Measurements from ENCODE around the gene HIGD2A.

HIGD2A gene

GRCh38 chr5:176410486-176411180, 22.1 kb downstream of the HIGD2A start:
- Histone ChIP-seq H3K36me3 (ENCODE audit: control insufficient read depth in 1 of 2, insufficient read depth in 2 of 2, low read depth in 1 of 2, low read length in 2 of 2) (peaks cover 25 to 35% of the 10 kb centered on the region in 2 experiments), H2BK120ac (ENCODE audit: low read depth, low read length) (no peak overlapping the region), H3K14ac (ENCODE audit: low read length in 2 of 2) (no peak overlapping the region), H3K9me3 (ENCODE audit: control insufficient read depth, low read length) (no peaks in the 10 kb centered on the region), H3K4me1 (ENCODE audit: control insufficient read depth, insufficient read depth, low read depth, low read length) (peaks cover 25% of the 10 kb centered on the region), H4K8ac (ENCODE audit: low read length) (no peak overlapping the region), H3K4me2 (ENCODE audit: low read length, poor library complexity, severe bottlenecking) (no peak overlapping the region), H3K4me3 (ENCODE audit: insufficient read depth in 1 of 2, low read depth in 1 of 2, low read length in 2 of 2) (no peak overlapping the region), H2AFZ (ENCODE audit: low read depth, low read length) (no peak overlapping the region), H3K79me1 (replicated peaks; ENCODE audit: low read length, poor library complexity, severe bottlenecking) (peaks cover 38% of the 10 kb centered on the region), H3K27me3 (ENCODE audit: control insufficient read depth in 1 of 2, insufficient read depth in 1 of 2, low read length in 2 of 2) (no peaks in the 10 kb centered on the region), H2AK5ac (ENCODE audit: low read length, severe bottlenecking) (no peak overlapping the region), H2BK5ac (ENCODE audit: low read depth, low read length, poor library complexity, severe bottlenecking) (no peak overlapping the region), H3K18ac (ENCODE audit: low read depth in 1 of 2, low read length in 2 of 2) (no peak overlapping the region), H2BK15ac (ENCODE audit: low read depth, poor library complexity, severe bottlenecking) (no peak overlapping the region), H3K23ac (ENCODE audit: low read length in 2 of 2) (no peak overlapping the region), H3K4ac (ENCODE audit: low read depth in 1 of 2, low read length in 2 of 2) (no peak overlapping the region), H2BK12ac (ENCODE audit: low read length in 2 of 2) (no peak overlapping the region), H3K9ac (ENCODE audit: low read length) (no peak overlapping the region), H4K91ac (ENCODE audit: low read length) (no peak overlapping the region), H3K27ac (ENCODE audit: low read length, poor library complexity, severe bottlenecking) (no peak overlapping the region)
- no peak for DNase-seq
- 98% methylated on average over 5 of the region's 5 CpGs for WGBS

GRCh38 chr5:176412517-176413254, 24.1 kb downstream of the HIGD2A start:
- no peak overlapping the region for H3K18ac ChIP-seq (ENCODE audit: low read depth in 1 of 2, low read length in 2 of 2)
- 94% methylated on average over 10 of the region's 10 CpGs for WGBS
- no peak overlapping the region for H2AFZ ChIP-seq (ENCODE audit: low read depth, low read length)
- peaks cover 10 to 15% of the 10 kb centered on the region in 2 experiments for H3K36me3 ChIP-seq (ENCODE audit: control insufficient read depth in 1 of 2, insufficient read depth in 2 of 2, low read depth in 1 of 2, low read length in 2 of 2)
- no peak overlapping the region for H2AK5ac ChIP-seq (ENCODE audit: low read length, severe bottlenecking)
- H3K9me3 ChIP-seq (ENCODE audit: control insufficient read depth, low read length), result no peaks in the 10 kb centered on the region
- H2BK120ac ChIP-seq (ENCODE audit: low read depth, low read length), result no peak overlapping the region
- H4K8ac ChIP-seq (ENCODE audit: low read length), result no peak overlapping the region
- H3K14ac ChIP-seq (ENCODE audit: low read length in 2 of 2), result no peak overlapping the region
- H2BK15ac ChIP-seq (ENCODE audit: low read depth, poor library complexity, severe bottlenecking), result no peak overlapping the region
- H4K91ac ChIP-seq (ENCODE audit: low read length), result no peak overlapping the region
- peaks cover 32% of the 10 kb centered on the region for H3K4me1 ChIP-seq (ENCODE audit: control insufficient read depth, insufficient read depth, low read depth, low read length)
- no peak overlapping the region for H3K27ac ChIP-seq (ENCODE audit: low read length, poor library complexity, severe bottlenecking)
- H2BK5ac ChIP-seq (ENCODE audit: low read depth, low read length, poor library complexity, severe bottlenecking), result no peak overlapping the region
- no peak overlapping the region for H3K23ac ChIP-seq (ENCODE audit: low read length in 2 of 2)
- H2BK12ac ChIP-seq (ENCODE audit: low read length in 2 of 2), result no peak overlapping the region
- H3K9ac ChIP-seq (ENCODE audit: low read length), result peak overlapping the region; percentile 2
- peak overlapping the region in 1 of 2 experiments; percentile 40 for H3K4ac ChIP-seq (ENCODE audit: low read depth in 1 of 2, low read length in 2 of 2)
- peak overlapping the region in 1 of 2 experiments; percentile 5 for H3K4me3 ChIP-seq (ENCODE audit: insufficient read depth in 1 of 2, low read depth in 1 of 2, low read length in 2 of 2)
- DNase-seq, result no peak
- no peaks in the 10 kb centered on the region for H3K27me3 ChIP-seq (ENCODE audit: control insufficient read depth in 1 of 2, insufficient read depth in 1 of 2, low read length in 2 of 2)
- no peak overlapping the region for H3K4me2 ChIP-seq (ENCODE audit: low read length, poor library complexity, severe bottlenecking)
- H3K79me1 ChIP-seq (replicated peaks; ENCODE audit: low read length, poor library complexity, severe bottlenecking), result peaks cover 35% of the 10 kb centered on the region

GRCh38 chr5:176413255-176413565, 24.7 kb downstream of the HIGD2A start:
- no peak overlapping the region for H2BK120ac ChIP-seq (ENCODE audit: low read depth, low read length)
- WGBS, result 72% methylated on average over 2 of the region's 2 CpGs

GRCh38 chr5:176413709-176414191, 25.2 kb downstream of the HIGD2A start:
- WGBS, result 89% methylated on average over 7 of the region's 7 CpGs
- H3K9ac ChIP-seq (ENCODE audit: low read length), result peak overlapping the region; percentile 93
- no peak overlapping the region for H4K8ac ChIP-seq (ENCODE audit: low read length)

More at GRCh38 chr5:176413255-176413565, 24.7 kb downstream of the HIGD2A start:
- Histone ChIP-seq H2AK5ac (ENCODE audit: low read length, severe bottlenecking) (no peak overlapping the region), H3K9ac (ENCODE audit: low read length) (peak overlapping the region; percentile 93), H2BK12ac (ENCODE audit: low read length in 2 of 2) (no peak overlapping the region), H3K9me3 (ENCODE audit: control insufficient read depth, low read length) (no peaks in the 10 kb centered on the region), H3K36me3 (ENCODE audit: control insufficient read depth in 1 of 2, insufficient read depth in 2 of 2, low read depth in 1 of 2, low read length in 2 of 2) (peaks cover 10 to 13% of the 10 kb centered on the region in 2 experiments), H2BK5ac (ENCODE audit: low read depth, low read length, poor library complexity, severe bottlenecking) (no peak overlapping the region), H2BK15ac (ENCODE audit: low read depth, poor library complexity, severe bottlenecking) (no peak overlapping the region), H4K91ac (ENCODE audit: low read length) (no peak overlapping the region), H3K79me1 (replicated peaks; ENCODE audit: low read length, poor library complexity, severe bottlenecking) (peaks cover 35% of the 10 kb centered on the region), H3K4me1 (ENCODE audit: control insufficient read depth, insufficient read depth, low read depth, low read length) (peaks cover 33% of the 10 kb centered on the region), H3K27ac (ENCODE audit: low read length, poor library complexity, severe bottlenecking) (no peak overlapping the region), H3K14ac (ENCODE audit: low read length in 2 of 2) (no peak overlapping the region), H3K23ac (ENCODE audit: low read length in 2 of 2) (no peak overlapping the region), H3K18ac (ENCODE audit: low read depth in 1 of 2, low read length in 2 of 2) (no peak overlapping the region), H3K4me3 (ENCODE audit: insufficient read depth in 1 of 2, low read depth in 1 of 2, low read length in 2 of 2) (peak overlapping the region in 1 of 2 experiments; percentile 5), H4K8ac (ENCODE audit: low read length) (no peak overlapping the region), H2AFZ (ENCODE audit: low read depth, low read length) (no peak overlapping the region), H3K4me2 (ENCODE audit: low read length, poor library complexity, severe bottlenecking) (no peak overlapping the region), H3K4ac (ENCODE audit: low read depth in 1 of 2, low read length in 2 of 2) (no peak overlapping the region), H3K27me3 (ENCODE audit: control insufficient read depth in 1 of 2, insufficient read depth in 1 of 2, low read length in 2 of 2) (no peaks in the 10 kb centered on the region)
- peak; percentile 24 for DNase-seq

More at GRCh38 chr5:176413709-176414191, 25.2 kb downstream of the HIGD2A start:
- no peak overlapping the region for H2AK5ac ChIP-seq (ENCODE audit: low read length, severe bottlenecking)
- H2BK12ac ChIP-seq (ENCODE audit: low read length in 2 of 2), result peak overlapping the region in 1 of 2 experiments; percentile 15
- H3K27me3 ChIP-seq (ENCODE audit: control insufficient read depth in 1 of 2, insufficient read depth in 1 of 2, low read length in 2 of 2), result no peaks in the 10 kb centered on the region
- no peak overlapping the region for H2BK120ac ChIP-seq (ENCODE audit: low read depth, low read length)
- H3K4me3 ChIP-seq (ENCODE audit: insufficient read depth in 1 of 2, low read depth in 1 of 2, low read length in 2 of 2), result peak overlapping the region in 1 of 2 experiments; percentile 5
- no peak overlapping the region for H2AFZ ChIP-seq (ENCODE audit: low read depth, low read length)
- peaks cover 35% of the 10 kb centered on the region for H3K79me1 ChIP-seq (replicated peaks; ENCODE audit: low read length, poor library complexity, severe bottlenecking)
- no peak overlapping the region for H3K23ac ChIP-seq (ENCODE audit: low read length in 2 of 2)
- no peak overlapping the region for H2BK15ac ChIP-seq (ENCODE audit: low read depth, poor library complexity, severe bottlenecking)
- no peak overlapping the region for H4K91ac ChIP-seq (ENCODE audit: low read length)
- no peaks in the 10 kb centered on the region for H3K9me3 ChIP-seq (ENCODE audit: control insufficient read depth, low read length)
- H3K4me2 ChIP-seq (ENCODE audit: low read length, poor library complexity, severe bottlenecking), result no peak overlapping the region
- no peak overlapping the region for H3K14ac ChIP-seq (ENCODE audit: low read length in 2 of 2)
- H3K18ac ChIP-seq (ENCODE audit: low read depth in 1 of 2, low read length in 2 of 2), result no peak overlapping the region
- H3K4me1 ChIP-seq (ENCODE audit: control insufficient read depth, insufficient read depth, low read depth, low read length), result peaks cover 34% of the 10 kb centered on the region
- H3K36me3 ChIP-seq (ENCODE audit: control insufficient read depth in 1 of 2, insufficient read depth in 2 of 2, low read depth in 1 of 2, low read length in 2 of 2), result peaks cover 10 to 13% of the 10 kb centered on the region in 2 experiments
- no peak overlapping the region for H3K4ac ChIP-seq (ENCODE audit: low read depth in 1 of 2, low read length in 2 of 2)
- H2BK5ac ChIP-seq (ENCODE audit: low read depth, low read length, poor library complexity, severe bottlenecking), result no peak overlapping the region
- no peak for DNase-seq
- no peak overlapping the region for H3K27ac ChIP-seq (ENCODE audit: low read length, poor library complexity, severe bottlenecking)

Measured in mesenchymal stem cell (in vitro differentiated cells and primary cell).